DMS 273 (cell line): ENCODE results near the gene LYRM4.

Experiments
- DNase-seq: peaks from one replicate; lab custom pipeline; 2025; ENCODE audit not compliant: unreplicated experiment; lab: John Stamatoyannopoulos, UW

Gene LYRM4

GRCh38 chr6:5247201-5247600 lies 13.5 kb downstream of the LYRM4 start:
- no peak for DNase-seq

DNA sequence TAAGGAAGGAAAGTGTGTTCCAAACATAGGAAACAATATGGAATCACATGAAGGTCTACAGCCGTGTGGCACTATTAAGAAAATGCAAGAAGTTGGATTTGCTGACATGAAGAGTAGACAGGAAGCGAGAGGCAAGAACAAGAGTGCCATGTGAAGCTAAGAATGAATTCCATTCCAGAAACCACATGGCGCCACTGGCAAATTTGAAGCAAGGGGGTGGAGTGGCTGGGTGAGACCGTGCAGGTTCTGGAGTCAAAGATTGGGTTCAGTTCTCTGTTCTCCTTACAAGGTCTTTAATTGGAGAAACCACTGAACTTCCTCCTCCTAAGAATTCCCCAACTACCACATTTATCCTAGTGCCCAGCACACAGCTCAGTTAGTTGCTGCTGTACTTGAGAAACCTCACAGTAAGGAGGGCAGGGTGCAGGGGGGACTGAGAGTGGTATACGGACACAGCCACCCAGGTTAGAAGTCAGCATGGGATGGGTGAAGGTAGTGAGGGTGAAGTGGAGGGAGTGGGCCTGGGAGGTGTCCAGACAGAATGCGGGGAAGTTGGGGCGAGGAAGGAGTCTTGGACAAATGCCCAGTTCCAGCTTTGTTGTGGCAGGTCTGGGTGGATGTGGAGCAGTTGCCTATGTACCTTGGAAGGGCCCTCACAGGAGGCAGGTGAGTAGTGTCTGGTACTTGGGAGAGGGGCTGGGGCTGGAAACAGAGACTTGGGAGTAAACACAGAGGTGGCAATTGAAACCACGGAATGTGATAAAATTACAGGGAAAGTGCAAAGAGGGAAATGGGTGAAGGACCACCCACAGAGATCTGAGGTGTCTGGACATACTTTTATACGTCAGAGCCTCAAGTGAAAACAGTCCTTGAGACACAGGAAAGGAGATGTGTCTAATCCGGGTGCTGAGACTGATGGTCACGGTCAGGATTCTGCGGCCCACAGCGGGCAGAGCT lies 14.3 kb downstream of the LYRM4 start:
- no peak for DNase-seq

- DNase-seq = no peak
These were observed 17.7 kb downstream of the LYRM4 start for GRCh38 chr6:5243069-5243468.

DNA sequence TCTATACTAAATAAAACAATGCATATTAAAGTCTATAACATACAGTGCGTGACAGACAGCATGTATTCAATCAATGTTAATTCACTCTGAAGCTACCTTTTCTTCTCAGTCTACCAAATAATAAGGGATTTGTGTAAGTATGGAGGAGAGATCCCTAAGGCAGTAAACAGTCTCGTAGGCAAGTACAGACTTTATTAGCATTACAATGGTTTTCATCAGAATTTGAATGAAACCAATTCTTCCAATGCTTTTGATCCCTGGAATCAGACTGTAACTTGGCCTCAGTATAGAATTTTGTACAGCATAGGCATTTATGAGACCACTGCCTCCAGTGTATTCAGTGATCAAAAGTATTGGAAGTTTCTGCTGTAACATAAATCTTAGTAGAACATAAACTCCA lies 19.5 kb downstream of the LYRM4 start:
- no peak for DNase-seq

GRCh38 chr6:5238336-5238735 lies 22.4 kb downstream of the LYRM4 start:
- DNase-seq = no peak

- DNase-seq = no peak
These were observed 22.9 kb downstream of the LYRM4 start for GRCh38 chr6:5237805-5238204.

GRCh38 chr6:5235830-5236229 lies 24.9 kb downstream of the LYRM4 start:
- no peak for DNase-seq

- no peak for DNase-seq
These were observed 25.9 kb downstream of the LYRM4 start for GRCh38 chr6:5234874-5235273.

DNA sequence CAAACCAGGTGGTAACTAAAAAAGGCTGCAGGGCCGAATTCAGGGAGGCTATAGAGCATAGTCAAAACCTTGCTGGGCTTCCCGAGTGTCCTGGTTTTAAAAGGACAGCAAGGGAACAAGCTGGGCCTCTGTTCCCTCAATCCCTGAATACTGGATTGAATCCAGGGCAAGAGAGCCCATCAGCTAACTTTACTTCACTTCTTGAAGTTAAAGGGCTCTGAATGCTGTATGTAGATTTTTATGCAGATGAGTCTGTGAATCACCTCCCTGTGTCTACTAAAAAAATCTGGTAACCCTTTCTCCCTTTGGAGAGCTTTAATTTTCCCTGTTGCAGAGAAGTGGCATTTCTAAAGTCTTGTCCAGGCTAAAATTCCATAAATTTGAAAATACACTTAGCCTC lies 29.5 kb downstream of the LYRM4 start:
- DNase-seq = no peak

- DNase-seq = no peak
These were observed 30.7 kb downstream of the LYRM4 start for GRCh38 chr6:5230081-5230480.

DNA sequence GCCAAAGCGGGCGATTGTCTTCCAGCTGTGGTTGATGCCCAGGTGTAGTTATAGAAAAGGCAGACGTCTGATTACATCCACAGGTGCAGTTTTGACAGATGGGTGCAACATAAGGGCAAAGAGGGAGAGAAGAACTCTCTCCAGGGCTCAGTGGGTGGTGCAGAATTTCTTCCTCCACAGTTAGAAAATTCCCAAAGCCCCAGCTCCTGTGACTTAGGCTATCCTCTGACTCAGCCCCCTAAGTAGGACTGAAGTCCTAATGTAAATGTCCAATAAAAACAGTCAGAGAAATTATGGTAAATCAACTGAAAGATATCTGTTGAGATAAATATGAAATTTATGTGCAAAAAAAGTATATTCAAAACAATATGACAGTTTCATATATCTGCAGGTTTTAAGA lies 31.4 kb downstream of the LYRM4 start:
- DNase-seq = no peak

DNA sequence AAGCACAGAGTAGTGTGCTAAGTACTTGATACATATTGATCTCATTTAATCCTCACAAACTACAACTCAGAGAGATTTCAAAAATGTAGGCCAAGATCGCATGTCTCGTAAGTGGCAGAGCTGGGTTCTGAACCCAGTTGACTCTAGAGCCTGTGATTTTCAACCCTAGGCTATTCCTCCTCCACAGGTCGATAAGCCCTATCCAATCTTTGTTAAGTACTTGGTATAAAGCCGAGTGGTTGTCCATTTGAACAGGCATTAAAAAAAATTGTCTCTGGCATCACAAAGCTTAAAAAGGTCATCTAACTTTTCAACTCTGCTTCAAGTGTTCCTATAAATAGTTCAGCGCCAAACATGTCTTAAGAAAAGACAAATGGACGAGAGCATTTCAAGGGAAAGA lies 37.4 kb downstream of the LYRM4 start:
- DNase-seq = no peak

- DNase-seq = no peak
These were observed 40.3 kb downstream of the LYRM4 start for GRCh38 chr6:5220443-5220842.

- DNase-seq = no peak
These were observed 41.6 kb downstream of the LYRM4 start for GRCh38 chr6:5219011-5219691.

DNA sequence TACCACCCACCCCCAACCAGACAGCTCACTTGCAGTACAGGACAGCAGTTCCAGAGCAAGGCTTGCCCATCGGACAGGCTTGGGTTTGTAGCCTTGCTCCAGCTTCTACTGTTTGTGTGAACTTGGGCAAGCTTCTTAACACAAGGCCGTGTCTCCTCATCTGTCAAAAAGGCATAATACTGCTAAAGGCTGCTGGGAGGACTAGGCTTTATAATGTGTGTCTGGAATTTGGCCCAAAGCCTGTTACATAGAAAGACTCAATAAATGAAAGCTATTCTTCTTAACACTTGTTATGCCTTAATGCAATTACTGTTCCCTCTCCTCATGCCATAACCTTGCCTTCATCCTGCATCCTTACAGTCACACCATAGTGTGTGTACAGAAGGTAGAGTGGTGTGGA lies 43.4 kb downstream of the LYRM4 start:
- no peak for DNase-seq

DNA sequence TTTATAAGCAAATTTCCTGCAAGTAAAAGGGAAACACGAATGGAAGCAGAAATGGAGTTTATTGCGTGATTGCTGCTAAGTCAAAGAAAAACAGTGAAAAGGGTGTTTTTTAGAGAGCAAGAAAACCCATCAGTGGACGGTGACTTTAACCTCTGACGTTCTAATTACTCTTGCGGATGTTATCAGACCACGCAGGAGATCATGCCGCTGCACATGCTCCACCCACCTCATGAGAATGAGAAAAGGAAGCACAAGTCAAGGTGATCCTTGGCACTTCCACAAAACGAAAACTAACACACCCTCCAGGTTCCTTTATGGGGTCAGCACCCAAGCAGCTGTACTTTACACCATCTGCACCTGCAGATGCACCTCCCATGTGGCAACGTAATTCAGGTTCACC lies 45.0 kb downstream of the LYRM4 start:
- no peak for DNase-seq

GRCh38 chr6:5215159-5215558 lies 45.6 kb downstream of the LYRM4 start:
- DNase-seq = no peak

- peak; percentile 92 for DNase-seq
These were observed 46.1 kb downstream of the LYRM4 start for GRCh38 chr6:5214570-5215052.

GRCh38 chr6:5213836-5214235 lies 46.9 kb downstream of the LYRM4 start:
- no peak for DNase-seq

DNA sequence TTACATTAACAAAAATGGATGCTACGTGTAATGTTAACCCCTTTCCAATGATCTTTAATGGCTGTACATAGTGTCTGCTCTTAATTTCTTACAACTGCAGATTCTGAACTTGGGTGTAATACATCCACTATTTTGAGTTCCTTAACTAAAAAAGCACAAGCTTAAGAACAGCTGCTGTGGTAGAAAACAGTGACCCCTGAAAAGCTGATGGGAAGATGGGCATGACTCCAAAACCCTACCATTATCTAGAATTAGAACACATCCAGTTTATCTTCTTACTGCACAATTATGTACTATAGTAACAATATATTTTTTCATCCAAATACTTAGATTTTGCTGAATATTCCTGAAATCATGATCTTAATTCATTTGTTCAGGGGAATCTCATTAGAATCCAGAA lies 49.3 kb downstream of the LYRM4 start:
- DNase-seq = no peak

DNA sequence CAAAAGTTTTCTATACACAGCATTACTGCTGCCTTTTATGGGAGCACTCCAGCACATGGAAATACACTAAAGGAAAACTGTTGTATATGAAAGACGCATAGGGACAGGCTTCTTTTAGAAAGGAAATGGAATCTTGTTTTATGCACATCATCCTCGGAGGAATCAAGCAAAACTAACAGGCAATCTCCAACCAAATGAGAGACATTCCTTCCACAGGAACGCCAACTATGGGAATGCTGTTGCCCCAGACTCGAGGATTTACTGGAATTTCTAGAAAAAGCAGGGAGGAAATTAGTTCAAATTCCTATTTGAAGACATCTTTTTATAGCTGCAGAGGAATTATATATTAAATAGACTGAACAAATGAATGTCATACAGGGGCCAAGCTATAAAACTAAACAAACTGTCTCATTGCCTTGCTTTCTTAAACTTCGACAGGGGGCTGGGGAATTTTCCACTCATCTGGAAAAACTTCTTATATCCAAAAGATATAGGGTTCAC lies 52.2 kb downstream of the LYRM4 start:
- DNase-seq = no peak

DNA sequence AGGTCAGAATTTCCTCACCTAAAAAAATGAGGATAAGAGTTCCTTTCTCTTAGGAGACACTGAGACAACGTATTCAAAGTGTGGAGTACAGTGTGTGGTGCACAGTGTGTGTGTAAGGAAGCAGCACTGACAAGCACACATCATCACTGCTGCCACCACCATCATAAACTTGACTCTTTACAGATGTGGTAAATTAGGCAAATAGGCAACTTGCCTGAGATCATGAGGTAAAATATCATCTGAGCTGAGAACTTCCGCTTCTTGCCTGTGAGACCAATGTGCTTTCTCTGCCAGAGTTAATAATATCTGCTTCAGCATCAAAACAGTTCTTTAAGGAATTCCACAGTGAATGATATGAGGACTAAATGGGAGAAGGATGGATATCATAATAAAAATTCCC lies 52.7 kb downstream of the LYRM4 start:
- no peak for DNase-seq
